GM21360 (cell line): ENCODE measurements around the gene PRKRIP1.
"Not testable (repeated sequence)": the region's sequence is repeated elsewhere in the genome, so short reads cannot be mapped to it uniquely, and the experiment has no call there.

Source experiments
- ATAC-seq: cut with Tn5 transposase; IDR thresholded peaks from one replicate; pipeline ENCODE4 v1.9.1; 2021; ENCODE audit warnings: mild to moderate bottlenecking, moderate library complexity; ENCODE audit not compliant: unreplicated experiment

PRKRIP1 gene

DNA sequence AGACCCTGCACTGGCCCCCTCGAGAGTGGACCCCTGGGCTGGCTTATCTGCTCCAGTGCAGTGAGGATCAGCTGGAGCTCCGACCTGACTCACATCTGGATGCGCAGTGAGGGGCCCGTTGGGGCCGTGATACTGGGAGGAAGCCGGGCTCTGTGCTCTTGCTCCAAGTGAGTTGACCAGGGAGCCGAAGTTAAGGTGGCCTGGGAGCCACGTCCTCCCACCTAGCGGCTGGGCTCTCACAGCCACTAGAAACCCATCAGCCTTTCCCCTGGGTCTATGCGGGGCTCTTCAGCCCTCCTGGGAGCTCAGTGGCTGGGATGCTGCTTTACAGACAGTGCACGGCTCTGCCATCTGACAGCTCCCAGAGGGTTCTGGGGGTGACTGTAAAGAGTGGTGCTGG lies 59.4 kb downstream of the PRKRIP1 start:
- ATAC-seq = no peak

DNA sequence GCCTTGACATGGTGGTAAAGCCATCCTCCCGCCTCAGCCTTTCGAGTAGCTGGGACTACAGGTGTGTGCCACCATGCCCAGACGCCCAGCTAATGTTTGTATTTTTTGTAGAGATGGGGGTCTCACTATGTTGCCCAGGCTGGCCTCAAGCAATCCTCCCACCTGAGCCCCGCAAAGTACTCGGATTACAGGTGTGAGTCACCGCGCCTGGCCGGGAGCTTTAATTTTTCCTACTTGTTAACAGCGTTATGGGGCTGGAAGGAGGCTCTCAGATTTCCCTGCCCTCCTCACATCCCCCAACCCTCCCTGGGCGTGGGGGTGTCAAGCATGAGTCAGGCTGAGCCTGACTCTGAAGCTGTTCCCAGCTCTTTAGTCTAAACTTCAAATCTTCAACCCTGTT lies 60.2 kb downstream of the PRKRIP1 start:
- ATAC-seq = no peak

- ATAC-seq = no peak
These were observed 61.3 kb downstream of the PRKRIP1 start for GRCh38 chr7:102457352-102457924.

DNA sequence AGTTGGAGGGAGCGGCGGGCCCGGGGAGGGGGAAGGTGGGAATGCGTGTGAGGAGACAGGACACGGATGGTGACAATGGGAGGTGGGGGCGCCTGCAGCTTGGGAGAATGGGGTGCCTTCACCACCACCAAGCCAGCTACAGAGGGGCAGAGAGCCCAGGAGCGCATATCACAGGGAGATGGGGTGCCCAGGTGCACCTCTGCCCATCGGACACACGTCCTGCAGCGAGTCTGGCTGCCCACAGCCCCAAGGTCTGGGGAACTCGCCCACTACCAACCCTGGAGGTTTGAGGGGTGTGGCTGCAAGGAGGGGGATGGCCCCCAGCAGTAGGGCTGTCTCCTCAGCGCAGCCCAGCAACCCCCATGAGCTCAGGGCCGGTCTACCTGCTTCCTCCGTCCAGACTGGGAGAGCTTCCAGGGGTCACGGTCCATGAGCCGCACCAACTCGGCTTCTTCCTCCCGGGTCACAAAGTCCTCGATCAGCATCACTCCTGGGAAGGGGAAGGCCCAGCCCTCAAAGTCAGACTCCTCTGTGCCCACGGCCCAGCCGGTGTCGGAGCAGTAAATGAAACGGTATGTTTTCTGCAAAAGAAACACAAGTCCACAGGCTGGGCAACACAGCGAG lies 63.2 kb downstream of the PRKRIP1 start:
- no peak for ATAC-seq

- ATAC-seq = no peak
These were observed 64.3 kb downstream of the PRKRIP1 start for GRCh38 chr7:102460467-102460866.

DNA sequence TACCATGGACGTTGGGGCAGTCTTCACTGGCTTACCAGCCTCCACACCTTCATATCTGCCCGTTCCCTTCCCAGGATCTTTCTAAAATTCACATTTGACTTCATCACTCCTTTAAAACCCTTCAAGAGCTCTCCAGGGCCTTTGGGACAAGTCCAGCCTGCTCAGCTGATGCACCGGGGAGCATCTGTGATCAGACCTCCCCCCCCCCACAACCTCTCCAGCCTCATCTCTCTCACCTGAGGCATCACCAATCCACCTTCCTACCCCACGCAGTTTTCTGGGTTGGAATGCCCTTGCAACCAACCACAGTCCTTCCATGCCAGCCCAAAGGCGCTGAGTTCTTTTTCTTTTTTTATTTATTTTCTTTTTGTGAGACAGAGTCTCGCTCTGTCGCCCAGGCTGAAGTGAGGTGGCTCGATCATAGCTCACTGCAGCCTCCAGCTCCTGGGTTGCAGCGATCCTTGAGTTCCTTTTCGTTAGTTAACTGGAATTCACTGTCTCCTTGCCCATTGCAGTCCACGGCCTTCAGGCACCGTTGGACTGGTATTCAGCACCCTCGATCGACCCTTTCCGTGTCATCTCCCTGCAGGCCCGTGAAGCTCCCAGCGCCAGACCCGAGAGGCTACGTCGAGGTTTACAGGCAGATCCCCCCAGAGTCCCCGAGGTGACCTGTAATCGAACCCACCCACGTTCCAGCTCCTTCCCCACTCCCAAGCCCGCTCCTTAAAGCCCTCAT lies 67.8 kb downstream of the PRKRIP1 start:
- ATAC-seq = no peak

- ATAC-seq = peak; percentile 83
These were observed 68.6 kb downstream of the PRKRIP1 start, which contains the start of the genes ALKBH4 and LRWD1 for GRCh38 chr7:102464577-102465280. Gene ALKBH4, minus strand, starts transcription at chr7:102464863. Its CDS starts 27 bp downstream, at chr7:102464836. Gene LRWD1, plus strand, starts transcription at chr7:102464984. Its CDS starts 97 bp downstream, at chr7:102465081.

DNA sequence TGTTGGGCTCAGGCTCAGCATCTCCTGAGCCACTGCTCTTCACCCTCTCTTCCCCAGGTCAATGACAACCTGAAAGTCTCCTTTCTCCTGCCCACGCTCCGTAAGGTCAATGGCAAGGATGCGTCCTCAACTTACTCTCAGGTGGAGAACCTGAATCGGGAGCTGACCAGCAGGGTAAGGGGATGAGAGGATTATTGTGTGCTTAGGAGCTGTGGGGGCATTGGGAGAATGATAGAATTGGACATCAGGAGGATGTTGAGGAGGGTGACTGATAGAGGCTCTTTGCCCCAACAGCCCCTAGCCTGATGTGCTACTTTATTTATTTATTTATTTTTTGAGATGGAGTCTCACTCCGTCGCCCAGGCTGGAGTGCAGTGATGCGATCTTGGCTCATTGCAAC lies 69.9 kb downstream of the PRKRIP1 start:
- no peak for ATAC-seq

- no peak for ATAC-seq
These were observed 71.7 kb downstream of the PRKRIP1 start for GRCh38 chr7:102467581-102468477.

- no peak for ATAC-seq
These were observed 72.6 kb downstream of the PRKRIP1 start for GRCh38 chr7:102468478-102469350.

DNA sequence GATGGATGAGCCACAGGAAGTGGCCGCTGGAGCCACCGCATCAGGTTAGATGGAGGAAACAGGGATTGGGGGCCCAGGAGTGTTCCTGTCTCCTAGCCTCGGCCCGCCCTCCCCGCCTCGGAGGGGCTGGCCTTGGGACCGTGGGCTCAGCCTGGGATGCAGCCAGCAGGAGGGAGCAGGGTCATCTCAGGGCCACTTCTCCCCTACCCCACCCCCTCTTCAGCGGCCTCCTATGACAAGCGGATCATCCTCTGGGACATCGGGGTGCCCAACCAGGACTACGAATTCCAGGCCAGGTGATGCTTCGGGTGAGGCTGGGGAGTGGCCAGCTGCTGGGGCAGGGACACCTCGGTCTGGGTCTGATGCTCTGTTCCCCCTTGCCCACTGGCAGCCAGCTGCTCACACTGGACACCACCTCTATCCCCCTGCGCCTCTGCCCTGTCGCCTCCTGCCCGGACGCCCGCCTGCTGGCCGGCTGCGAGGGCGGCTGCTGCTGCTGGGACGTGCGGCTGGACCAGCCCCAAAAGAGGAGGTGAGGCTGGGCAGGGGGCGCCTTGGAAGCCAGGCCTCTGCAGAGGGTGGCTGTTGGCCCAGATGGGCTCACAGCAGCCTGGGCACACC lies 73.3 kb downstream of the PRKRIP1 start:
- no peak for ATAC-seq

GRCh38 chr7:102469972-102470825 lies 74.0 kb downstream of the PRKRIP1 start:
- ATAC-seq = no peak

DNA sequence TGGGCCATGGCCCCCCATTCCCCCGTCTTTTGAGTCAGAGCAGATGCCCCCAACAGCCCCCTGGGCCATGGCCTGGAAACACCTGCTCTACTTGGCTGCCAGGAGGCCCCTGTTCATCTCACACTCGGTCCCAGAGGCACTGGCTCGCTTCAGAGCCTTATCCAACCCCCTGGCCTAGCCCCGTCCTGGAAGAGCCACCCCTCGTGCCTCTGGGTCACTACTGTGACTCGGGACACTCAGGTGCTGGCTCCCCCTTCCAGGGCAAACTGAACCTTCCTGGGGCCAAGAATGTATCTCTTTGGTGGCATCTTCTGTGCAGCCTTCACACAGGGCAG lies 75.6 kb downstream of the PRKRIP1 start:
- no peak for ATAC-seq

- ATAC-seq = no peak
These were observed 76.2 kb downstream of the PRKRIP1 start for GRCh38 chr7:102472126-102473041.

GRCh38 chr7:102473271-102473991 lies 77.3 kb downstream of the PRKRIP1 start:
- ATAC-seq = no peak

GRCh38 chr7:102474116-102474515 lies 78.0 kb downstream of the PRKRIP1 start:
- not testable (repeated sequence) for ATAC-seq
